ENCODE measurements around the gene ACTBL2.

The ACTBL2 gene

DNA sequence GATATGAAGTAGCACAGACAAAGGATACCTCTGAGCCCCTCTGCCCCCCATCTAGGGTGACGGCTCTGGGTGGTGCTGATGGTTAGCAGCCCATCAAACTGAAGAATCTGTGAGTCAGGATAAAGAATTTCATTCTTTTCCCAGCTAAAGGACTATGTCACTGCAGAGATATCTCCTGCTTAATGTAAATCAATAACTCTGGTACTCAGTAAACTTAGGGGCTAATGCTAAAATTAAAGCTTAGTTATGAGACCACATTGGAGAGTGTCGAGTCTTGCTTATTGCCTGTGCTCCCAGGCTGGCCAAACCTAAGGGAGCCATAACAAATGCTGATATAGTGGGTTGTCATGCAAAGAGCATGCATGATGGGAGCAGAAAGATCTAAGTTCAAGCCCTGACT, 25.6 kb upstream of the ACTBL2 start:
- Histone ChIP-seq H3K36me3 (ENCODE audit: control insufficient read depth, insufficient read depth, low read length) (no peaks in the 10 kb centered on the region), H3K27ac (ENCODE audit: low read depth, low read length, severe bottlenecking) (no peak overlapping the region), H3K9me3 (ENCODE audit: control insufficient read depth, low read length) (no peaks in the 10 kb centered on the region), H3K4me3 (ENCODE audit: extremely low read depth, insufficient read depth, low read length, poor library complexity, severe bottlenecking) (no peak overlapping the region), H3K4me1 (ENCODE audit: control insufficient read depth, insufficient read depth, low read length, poor library complexity, severe bottlenecking) (no peaks in the 10 kb centered on the region)
- WGBS, 2 experiments (ENCODE audit: insufficient coverage in 2 of 2), result 92 to 100% methylated on average over 1 to 2 of the region's 2 CpGs

DNA sequence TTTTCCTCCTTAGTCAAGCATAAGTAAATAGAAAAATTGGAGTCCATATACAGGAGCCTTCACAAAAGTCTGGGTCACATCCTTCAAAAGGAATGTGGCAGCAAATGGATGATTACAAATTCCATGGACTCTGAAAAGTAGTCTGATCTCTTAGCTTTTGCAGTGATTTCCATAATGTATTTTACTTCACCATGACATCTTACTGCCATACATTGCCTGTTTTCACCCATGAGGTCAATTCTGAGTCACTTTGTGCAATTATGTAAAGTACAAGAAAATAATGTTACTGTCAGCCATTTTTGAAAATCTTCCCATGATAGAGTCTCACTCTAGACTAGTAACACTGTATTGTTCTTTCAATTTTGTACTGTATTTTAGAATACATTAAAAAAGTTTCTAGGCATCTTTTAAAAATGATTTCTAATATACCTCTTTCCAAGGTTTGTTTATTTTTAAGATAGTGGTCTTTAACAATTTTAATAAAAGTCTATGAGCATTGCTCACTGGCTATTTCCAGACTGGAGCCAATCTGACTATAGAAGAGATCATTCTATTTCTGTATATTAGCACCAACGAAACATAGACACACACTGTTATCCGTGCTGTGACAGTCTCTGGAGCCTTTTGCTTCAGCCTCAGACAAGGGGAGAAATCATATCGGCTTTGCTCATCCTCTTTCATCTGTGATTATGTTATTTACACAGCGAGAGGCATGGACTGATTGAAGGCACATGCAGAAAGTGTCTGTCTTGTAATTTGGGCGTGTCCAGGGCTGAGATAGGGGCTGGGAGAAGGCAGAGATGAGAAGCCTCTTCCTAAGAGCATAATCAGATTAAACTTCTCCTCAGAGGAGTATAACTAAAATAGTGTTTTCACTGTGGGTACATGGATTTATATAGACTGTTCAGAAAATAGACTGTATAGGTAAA, 22.9 kb upstream of the ACTBL2 start:
- H3K9me3 ChIP-seq (ENCODE audit: control insufficient read depth, low read length), result no peaks in the 10 kb centered on the region
- H3K4me1 ChIP-seq (ENCODE audit: control insufficient read depth, insufficient read depth, low read length, poor library complexity, severe bottlenecking), result peaks cover 13% of the 10 kb centered on the region
- H3K27ac ChIP-seq (ENCODE audit: low read depth, low read length, severe bottlenecking), result peak overlapping the region; percentile 1
- 77 to 100% methylated on average over 2 to 3 of the region's 5 CpGs for WGBS, 2 experiments (ENCODE audit: insufficient coverage in 2 of 2)
- no peak overlapping the region for H3K4me3 ChIP-seq (ENCODE audit: extremely low read depth, insufficient read depth, low read length, poor library complexity, severe bottlenecking)
- H3K36me3 ChIP-seq (ENCODE audit: control insufficient read depth, insufficient read depth, low read length), result no peaks in the 10 kb centered on the region

- no peaks in the 10 kb centered on the region for H3K36me3 ChIP-seq (ENCODE audit: control insufficient read depth, insufficient read depth, low read length)
- H3K4me1 ChIP-seq (ENCODE audit: control insufficient read depth, insufficient read depth, low read length, poor library complexity, severe bottlenecking), result peaks cover 13% of the 10 kb centered on the region
- 91 to 94% methylated on average over 5 of the region's 5 CpGs for WGBS, 2 experiments (ENCODE audit: insufficient coverage in 2 of 2)
- no peak overlapping the region for H3K4me3 ChIP-seq (ENCODE audit: extremely low read depth, insufficient read depth, low read length, poor library complexity, severe bottlenecking)
- H3K9me3 ChIP-seq (ENCODE audit: control insufficient read depth, low read length), result no peaks in the 10 kb centered on the region
- no peak overlapping the region for H3K27ac ChIP-seq (ENCODE audit: low read depth, low read length, severe bottlenecking)
These were observed 21.7 kb upstream of the ACTBL2 start for GRCh38 chr5:57504357-57504756.

- no peaks in the 10 kb centered on the region for H3K36me3 ChIP-seq (ENCODE audit: control insufficient read depth, insufficient read depth, low read length)
- no peak overlapping the region for H3K4me3 ChIP-seq (ENCODE audit: extremely low read depth, insufficient read depth, low read length, poor library complexity, severe bottlenecking)
- H3K27ac ChIP-seq (ENCODE audit: low read depth, low read length, severe bottlenecking), result no peak overlapping the region
- peaks cover 13% of the 10 kb centered on the region for H3K4me1 ChIP-seq (ENCODE audit: control insufficient read depth, insufficient read depth, low read length, poor library complexity, severe bottlenecking)
- no peaks in the 10 kb centered on the region for H3K9me3 ChIP-seq (ENCODE audit: control insufficient read depth, low read length)
- 93% methylated on average over 3 of the region's 3 CpGs; no CpG with 5 or more reads in 1 of the 2 experiments for WGBS, 2 experiments (ENCODE audit: insufficient coverage in 2 of 2)
These were observed 20.8 kb upstream of the ACTBL2 start for GRCh38 chr5:57503433-57503832.

DNA sequence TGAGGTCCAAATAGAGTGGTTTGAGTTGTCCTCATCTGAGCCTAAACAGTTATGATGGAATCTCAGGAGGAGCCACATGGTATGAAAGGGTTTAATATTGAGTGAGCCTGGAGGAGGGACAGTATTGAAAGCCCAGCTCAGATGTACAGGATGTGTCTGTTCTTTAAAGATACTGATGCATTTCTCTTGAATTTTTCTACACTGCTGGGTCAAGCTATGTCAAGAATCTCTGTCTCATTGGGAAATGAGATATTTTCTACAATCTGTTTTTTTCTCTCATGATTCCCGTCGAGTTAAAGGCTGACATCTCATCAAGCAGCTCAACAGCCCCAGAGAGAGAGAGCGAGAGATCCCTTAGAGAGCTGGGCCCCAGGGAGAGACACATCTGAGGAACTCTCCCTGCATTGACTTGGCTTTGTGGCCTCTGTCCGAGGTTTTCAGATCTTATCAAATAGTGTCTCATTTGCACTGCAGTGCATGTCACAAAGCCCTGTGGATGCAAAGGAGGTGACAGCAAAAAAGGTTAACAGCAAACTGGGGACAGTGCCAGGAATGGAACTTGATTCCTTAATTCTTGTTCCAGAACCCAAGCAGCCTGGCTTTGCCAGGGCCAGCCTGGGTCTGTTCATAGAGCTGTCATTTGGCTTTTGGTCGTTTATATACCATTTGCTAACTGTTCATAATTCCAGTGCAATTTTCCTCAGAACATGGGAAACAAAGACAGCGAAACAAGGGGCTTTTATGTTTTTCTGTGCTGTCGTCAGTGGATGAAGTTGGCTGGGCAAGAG, 19.0 kb upstream of the ACTBL2 start:
- Histone ChIP-seq H3K36me3 (ENCODE audit: control insufficient read depth, insufficient read depth, low read length) (no peaks in the 10 kb centered on the region), H3K4me1 (ENCODE audit: control insufficient read depth, insufficient read depth, low read length, poor library complexity, severe bottlenecking) (peaks cover 13% of the 10 kb centered on the region), H3K27ac (ENCODE audit: low read depth, low read length, severe bottlenecking) (peak overlapping the region; percentile 24), H3K4me3 (ENCODE audit: extremely low read depth, insufficient read depth, low read length, poor library complexity, severe bottlenecking) (no peak overlapping the region), H3K9me3 (ENCODE audit: control insufficient read depth, low read length) (no peaks in the 10 kb centered on the region)
- 85 to 90% methylated on average over 5 to 6 of the region's 7 CpGs for WGBS, 2 experiments (ENCODE audit: insufficient coverage in 2 of 2)

DNA sequence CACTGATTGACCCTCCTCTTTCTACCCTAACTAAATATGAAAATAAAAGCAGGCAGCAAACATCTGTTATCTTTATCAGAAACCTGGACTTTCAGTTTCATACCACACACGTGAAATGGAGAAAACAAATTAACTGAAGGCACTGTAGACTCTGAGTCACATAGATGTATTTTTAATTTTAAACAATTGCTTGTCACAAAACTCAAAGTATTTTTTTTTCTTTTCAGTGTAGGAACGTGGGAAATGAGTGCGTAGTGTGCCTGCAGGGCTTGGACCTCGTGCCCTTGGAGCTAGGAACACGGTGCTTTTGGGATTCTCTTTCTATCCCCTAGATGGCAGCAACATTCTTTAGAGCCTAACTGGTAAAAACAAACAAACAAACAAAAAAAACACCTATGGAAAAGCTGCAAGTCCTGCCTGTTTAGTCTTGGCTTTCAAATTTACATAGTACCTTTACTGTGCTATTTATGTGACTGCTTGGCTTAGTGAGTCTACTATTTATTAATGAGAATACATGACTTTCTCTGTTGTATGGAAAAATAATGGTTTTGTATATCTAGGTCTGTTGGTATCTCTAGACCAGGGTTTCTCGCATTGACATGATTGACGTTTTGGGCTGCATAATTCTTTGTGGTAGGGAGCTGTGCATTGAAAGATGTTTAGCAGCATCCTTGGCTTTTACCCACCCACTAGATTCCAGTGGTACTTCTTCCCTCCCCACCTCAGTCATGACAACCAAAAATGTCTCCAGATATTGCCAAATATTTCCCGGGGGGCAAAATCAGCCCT, 16.8 kb upstream of the ACTBL2 start:
- H3K9me3 ChIP-seq (ENCODE audit: control insufficient read depth, low read length), result no peaks in the 10 kb centered on the region
- H3K27ac ChIP-seq (ENCODE audit: low read depth, low read length, severe bottlenecking), result no peak overlapping the region
- H3K4me3 ChIP-seq (ENCODE audit: extremely low read depth, insufficient read depth, low read length, poor library complexity, severe bottlenecking), result no peak overlapping the region
- WGBS, 2 experiments (ENCODE audit: insufficient coverage in 2 of 2), result 50 to 61% methylated on average over 2 to 3 of the region's 8 CpGs
- no peaks in the 10 kb centered on the region for H3K36me3 ChIP-seq (ENCODE audit: control insufficient read depth, insufficient read depth, low read length)
- H3K4me1 ChIP-seq (ENCODE audit: control insufficient read depth, insufficient read depth, low read length, poor library complexity, severe bottlenecking), result peaks cover 25% of the 10 kb centered on the region

GRCh38 chr5:57497733-57498132, 15.1 kb upstream of the ACTBL2 start:
- Histone ChIP-seq H3K27ac (ENCODE audit: low read depth, low read length, severe bottlenecking) (no peak overlapping the region), H3K4me3 (ENCODE audit: extremely low read depth, insufficient read depth, low read length, poor library complexity, severe bottlenecking) (no peak overlapping the region), H3K4me1 (ENCODE audit: control insufficient read depth, insufficient read depth, low read length, poor library complexity, severe bottlenecking) (peaks cover 33% of the 10 kb centered on the region), H3K36me3 (ENCODE audit: control insufficient read depth, insufficient read depth, low read length) (no peaks in the 10 kb centered on the region), H3K9me3 (ENCODE audit: control insufficient read depth, low read length) (no peaks in the 10 kb centered on the region)

GRCh38 chr5:57495285-57496086, 12.9 kb upstream of the ACTBL2 start:
- Histone ChIP-seq H3K27ac (ENCODE audit: low read depth, low read length, severe bottlenecking) (peak overlapping the region; percentile 87), H3K4me1 (ENCODE audit: control insufficient read depth, insufficient read depth, low read length, poor library complexity, severe bottlenecking) (peaks cover 25% of the 10 kb centered on the region), H3K9me3 (ENCODE audit: control insufficient read depth, low read length) (no peaks in the 10 kb centered on the region), H3K36me3 (ENCODE audit: control insufficient read depth, insufficient read depth, low read length) (no peaks in the 10 kb centered on the region), H3K4me3 (ENCODE audit: extremely low read depth, insufficient read depth, low read length, poor library complexity, severe bottlenecking) (no peak overlapping the region)
- 96 to 98% methylated on average over 3 to 4 of the region's 6 CpGs for WGBS, 2 experiments (ENCODE audit: insufficient coverage in 2 of 2)

DNA sequence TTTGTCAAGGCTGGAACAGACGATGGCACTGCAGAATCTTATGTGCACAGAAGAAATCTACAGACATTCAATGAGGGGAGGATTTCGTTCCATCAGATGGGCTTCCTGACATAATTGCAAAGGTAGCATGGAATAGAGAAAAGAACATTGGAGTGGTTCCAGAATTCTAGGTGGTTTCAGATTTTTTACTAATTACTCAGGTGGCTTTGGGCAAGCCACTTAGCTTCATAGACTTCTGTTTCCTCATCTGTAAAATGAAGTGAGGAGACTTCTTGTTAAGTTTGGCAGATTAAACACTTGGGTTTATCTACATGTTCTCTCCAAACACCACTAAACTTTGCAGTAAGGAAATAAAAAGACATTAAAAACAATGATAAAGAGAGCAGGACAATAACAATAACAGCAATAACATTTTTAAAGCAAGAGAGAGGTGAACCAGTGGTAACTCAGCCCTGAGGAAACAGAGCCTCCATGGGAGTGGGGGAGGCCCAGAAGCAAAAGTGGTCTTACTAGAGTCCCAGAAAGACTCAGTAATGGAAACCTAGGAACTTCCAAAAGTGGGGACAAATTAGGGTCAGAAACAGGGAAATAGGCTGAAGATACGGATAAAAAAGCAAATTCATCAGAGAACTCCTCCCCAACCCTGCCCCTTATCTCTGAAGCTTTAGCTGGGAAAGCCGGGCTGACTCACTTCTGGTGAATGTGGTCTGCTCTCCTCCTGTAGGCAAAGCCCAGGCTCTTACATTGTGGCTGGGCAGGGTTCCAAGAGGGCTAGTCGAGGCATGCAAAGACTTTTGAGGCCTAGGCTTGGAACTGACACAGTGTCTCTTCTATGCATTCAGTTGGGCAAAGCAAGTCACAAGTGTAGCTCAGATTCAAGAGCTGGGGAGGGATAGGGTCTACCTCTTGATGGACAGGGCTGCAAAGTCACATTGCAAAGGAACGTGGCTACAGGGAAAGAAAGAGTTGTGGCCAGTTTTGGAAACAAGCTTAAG, 11.8 kb upstream of the ACTBL2 start:
- Histone ChIP-seq H3K9me3 (ENCODE audit: control insufficient read depth, low read length) (no peaks in the 10 kb centered on the region), H3K4me3 (ENCODE audit: extremely low read depth, insufficient read depth, low read length, poor library complexity, severe bottlenecking) (no peak overlapping the region), H3K4me1 (ENCODE audit: control insufficient read depth, insufficient read depth, low read length, poor library complexity, severe bottlenecking) (peaks cover 28% of the 10 kb centered on the region), H3K27ac (ENCODE audit: low read depth, low read length, severe bottlenecking) (peak overlapping the region; percentile 87), H3K36me3 (ENCODE audit: control insufficient read depth, insufficient read depth, low read length) (no peaks in the 10 kb centered on the region)
- 79% methylated on average over 4 to 5 of the region's 6 CpGs for WGBS, 2 experiments (ENCODE audit: insufficient coverage in 2 of 2)
